ENCODE results near the gene TMEM43.

The TMEM43 gene

GRCh38 chr3:14141144-14141543 is 16.3 kb downstream of the TMEM43 start:
- no peak for TF ChIP-seq CTCF (IDR thresholded peaks at IDR 0.05; ENCODE audit: low read depth, low read length, missing control alignments)
- no peak for DNase-seq (ENCODE audit: low read depth)
- in situ Hi-C loops (cut with HindIII; ENCODE audit: low sequenced_read_pairs), result no loop called here
- no peak overlapping the region for H3K4me3 ChIP-seq (ENCODE audit: low read depth, low read length)

- in situ Hi-C loops (cut with HindIII; ENCODE audit: low sequenced_read_pairs), result no loop called here
Measured at GRCh38 chr3:14141602-14142341, 16.9 kb downstream of the TMEM43 start.

GRCh38 chr3:14142567-14143270 is 17.9 kb downstream of the TMEM43 start:
- in situ Hi-C loops (cut with HindIII; ENCODE audit: low sequenced_read_pairs), result no loop called here
- no peak for DNase-seq (ENCODE audit: low read depth)
- no peak overlapping the region for H3K4me3 ChIP-seq (ENCODE audit: low read depth, low read length)
- TF ChIP-seq CTCF (IDR thresholded peaks at IDR 0.05; ENCODE audit: low read depth, low read length, missing control alignments), result no peak

More at GRCh38 chr3:14141602-14142341, 16.9 kb downstream of the TMEM43 start:
- H3K4me3 ChIP-seq (ENCODE audit: low read depth, low read length), result no peak overlapping the region
- no peak for TF ChIP-seq CTCF (IDR thresholded peaks at IDR 0.05; ENCODE audit: low read depth, low read length, missing control alignments)
- DNase-seq (ENCODE audit: low read depth), result no peak

GRCh38 chr3:14143271-14144225 is 18.7 kb downstream of the TMEM43 start:
- peak; percentile 93 for DNase-seq (ENCODE audit: low read depth)
- TF ChIP-seq CTCF (IDR thresholded peaks at IDR 0.05; ENCODE audit: low read depth, low read length, missing control alignments), result no peak
- H3K4me3 ChIP-seq (ENCODE audit: low read depth, low read length), result no peak overlapping the region
- in situ Hi-C loops (cut with HindIII; ENCODE audit: low sequenced_read_pairs), result no loop called here

- DNase-seq (ENCODE audit: low read depth), result peak; percentile 99
- in situ Hi-C loops (cut with HindIII; ENCODE audit: low sequenced_read_pairs), result no loop called here
- TF ChIP-seq CTCF (IDR thresholded peaks at IDR 0.05; ENCODE audit: low read depth, low read length, missing control alignments), result no peak
- H3K4me3 ChIP-seq (ENCODE audit: low read depth, low read length), result peak overlapping the region; percentile 11
Measured at GRCh38 chr3:14144423-14145075, 19.7 kb downstream of the TMEM43 start.

- in situ Hi-C loops (cut with HindIII; ENCODE audit: low sequenced_read_pairs), result no loop called here
- no peak for DNase-seq (ENCODE audit: low read depth)
- no peak for TF ChIP-seq CTCF (IDR thresholded peaks at IDR 0.05; ENCODE audit: low read depth, low read length, missing control alignments)
- no peak overlapping the region for H3K4me3 ChIP-seq (ENCODE audit: low read depth, low read length)
Measured at GRCh38 chr3:14145236-14145635, 20.4 kb downstream of the TMEM43 start.
